CD1c-positive myeloid dendritic cell (primary cell): ENCODE measurements around the gene ZNF746.
A peak's percentile ranks its signal among the peaks of the same experiment; 100 is the strongest.
"Not testable (repeated sequence)": the region's sequence is repeated elsewhere in the genome, so short reads cannot be mapped to it uniquely, and the experiment has no call there.

ENCODE experiments used
- DNase-seq: peaks from one replicate; pipeline ENCODE4 v3.0.0-alpha.2; 2016; ENCODE audit errors: extremely low spot score

The ZNF746 gene

DNA sequence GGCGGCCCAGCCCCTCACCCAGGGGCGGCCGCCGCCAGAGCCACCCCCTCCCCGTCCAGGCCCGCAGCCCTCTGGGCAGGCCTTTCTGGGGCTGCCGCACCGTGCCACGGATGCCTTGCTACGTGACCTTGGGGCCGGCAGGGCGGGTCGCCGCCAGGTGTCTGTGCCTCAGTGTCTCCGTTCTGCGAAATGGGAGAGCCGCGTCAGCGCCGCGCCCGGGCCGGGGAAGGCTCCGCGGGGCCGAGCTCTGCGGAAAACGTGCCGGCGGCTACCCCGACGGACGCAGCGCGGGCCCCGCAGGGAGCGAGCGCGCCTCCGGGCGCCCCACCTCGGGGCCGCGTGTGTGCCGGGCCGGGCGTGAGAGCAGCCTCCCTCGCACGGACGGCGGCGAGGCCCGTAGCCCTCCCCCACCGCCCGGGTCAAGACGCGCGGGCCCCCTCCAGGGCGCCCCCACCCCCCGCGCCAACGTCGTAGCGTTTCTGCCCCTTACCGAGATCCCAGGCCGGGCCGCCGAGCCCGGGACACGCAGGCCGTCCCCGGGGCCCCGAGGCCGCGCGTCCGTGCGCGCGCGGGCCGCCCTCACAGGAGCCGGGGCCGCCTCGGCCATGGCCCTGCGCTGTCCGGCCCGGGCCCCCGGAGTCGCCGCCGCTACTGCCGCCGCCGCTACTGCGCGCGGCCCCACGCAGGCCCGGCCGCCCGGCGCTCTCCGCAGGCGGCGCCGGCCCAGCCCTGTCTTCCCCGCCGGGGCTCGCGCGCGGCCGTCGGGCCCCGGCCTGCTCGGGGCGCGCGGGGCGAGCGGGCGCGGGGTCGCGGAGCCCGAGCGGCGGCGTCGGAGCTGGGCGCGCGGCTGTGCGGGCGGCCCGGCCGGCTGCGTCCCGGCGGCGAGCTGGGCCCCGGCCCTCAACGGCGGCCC, 37.8 kb downstream of the ZNF746 start:
- DNase-seq, result peak; percentile 9

DNA sequence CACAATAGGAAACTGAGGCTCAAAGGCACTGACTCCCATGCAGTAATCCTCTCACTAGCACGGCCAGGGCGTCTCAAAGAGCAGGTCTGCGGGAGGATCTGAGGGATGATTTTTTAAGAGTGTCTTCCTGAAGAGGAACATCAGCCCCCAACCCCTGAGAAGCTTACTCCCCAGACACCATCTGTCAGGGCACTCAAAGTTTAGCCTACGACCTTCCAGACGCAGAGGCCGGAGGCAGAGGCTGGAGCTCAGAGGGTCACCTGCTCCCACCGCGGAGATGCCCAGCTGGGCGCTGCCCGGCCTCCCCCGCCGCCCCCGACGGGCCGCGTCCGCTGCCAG, 38.4 kb downstream of the ZNF746 start:
- DNase-seq, result no peak

DNA sequence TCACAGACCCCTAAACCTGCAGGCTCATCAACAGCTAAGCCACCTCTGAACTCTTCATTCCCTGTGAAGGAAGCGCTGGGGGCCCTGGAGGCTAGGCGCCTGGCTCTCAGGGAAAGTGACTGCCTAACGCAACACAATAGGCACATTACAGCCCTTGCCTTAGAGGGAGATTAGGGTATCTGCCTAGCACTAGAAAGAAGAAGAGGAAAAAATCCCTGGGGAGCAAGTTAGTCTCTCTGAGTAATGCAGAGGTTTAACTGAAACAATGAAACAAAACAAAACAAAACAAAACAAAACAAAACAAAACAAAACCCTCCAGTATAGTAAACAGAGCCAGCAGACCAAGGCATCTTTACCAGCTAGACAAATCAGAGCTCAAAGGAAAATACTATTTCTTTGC, 39.4 kb downstream of the ZNF746 start:
- DNase-seq, result no peak

DNA sequence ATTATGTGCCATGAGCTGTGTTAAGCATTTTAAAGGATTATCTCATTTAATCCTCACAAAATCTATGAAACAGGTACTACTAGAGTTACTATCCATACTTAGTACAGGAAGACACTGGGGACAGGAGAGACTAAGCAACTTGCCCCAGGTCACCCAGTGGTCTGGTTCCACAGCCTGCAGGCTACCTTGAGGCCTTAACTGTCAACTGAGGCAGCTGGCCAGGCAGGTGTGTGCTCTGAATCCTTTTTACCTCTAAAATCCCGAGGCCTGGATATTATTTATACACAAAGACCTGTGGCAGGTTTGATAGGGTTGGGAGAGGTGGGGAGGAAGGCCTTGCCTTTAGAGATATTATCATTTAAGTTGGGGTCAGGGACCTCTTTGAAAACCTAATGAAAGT, 39.8 kb downstream of the ZNF746 start:
- DNase-seq, result no peak

DNA sequence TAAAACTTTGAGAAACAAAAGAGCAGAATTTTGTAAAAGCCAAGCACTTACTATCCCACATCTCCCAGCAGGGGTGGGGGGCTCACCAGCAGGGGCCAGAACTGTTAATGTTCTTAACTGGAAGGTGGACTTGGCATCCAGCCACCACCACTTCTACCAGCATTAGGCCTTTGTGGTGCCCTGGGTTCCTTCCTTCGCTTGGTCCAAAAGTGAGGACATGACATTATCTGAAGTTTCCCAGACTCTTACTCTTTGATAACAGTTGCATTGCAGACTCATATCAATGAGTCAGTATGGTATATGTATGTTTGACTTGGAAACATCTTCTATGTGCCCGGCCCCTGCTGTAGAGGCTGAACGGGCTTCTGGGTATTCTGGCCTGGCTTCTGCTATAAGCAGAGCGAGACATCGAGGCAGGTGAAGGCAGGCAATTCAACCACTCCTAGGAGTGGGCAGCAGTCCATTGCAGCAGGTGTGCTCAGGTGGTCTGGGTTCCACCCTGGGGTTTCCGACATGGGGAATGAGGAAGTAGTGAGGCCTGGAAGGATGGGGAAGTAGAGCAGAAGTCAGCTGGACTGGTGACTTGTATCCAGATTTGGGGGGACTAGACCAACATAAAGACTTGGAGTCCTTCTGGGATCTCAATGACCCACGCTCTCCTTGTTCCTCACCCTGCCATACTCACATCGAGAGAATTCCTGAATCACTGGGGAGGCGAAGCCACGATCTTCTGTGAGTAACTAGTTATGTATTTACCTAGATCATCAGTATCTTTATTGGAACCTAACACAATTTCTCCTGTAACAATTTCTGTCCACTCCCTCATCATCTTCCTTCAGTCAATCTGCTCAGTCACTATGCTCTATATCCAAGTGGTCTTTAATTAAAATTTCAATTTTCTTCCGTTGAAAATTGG, 40.8 kb downstream of the ZNF746 start:
- DNase-seq, result no peak

DNA sequence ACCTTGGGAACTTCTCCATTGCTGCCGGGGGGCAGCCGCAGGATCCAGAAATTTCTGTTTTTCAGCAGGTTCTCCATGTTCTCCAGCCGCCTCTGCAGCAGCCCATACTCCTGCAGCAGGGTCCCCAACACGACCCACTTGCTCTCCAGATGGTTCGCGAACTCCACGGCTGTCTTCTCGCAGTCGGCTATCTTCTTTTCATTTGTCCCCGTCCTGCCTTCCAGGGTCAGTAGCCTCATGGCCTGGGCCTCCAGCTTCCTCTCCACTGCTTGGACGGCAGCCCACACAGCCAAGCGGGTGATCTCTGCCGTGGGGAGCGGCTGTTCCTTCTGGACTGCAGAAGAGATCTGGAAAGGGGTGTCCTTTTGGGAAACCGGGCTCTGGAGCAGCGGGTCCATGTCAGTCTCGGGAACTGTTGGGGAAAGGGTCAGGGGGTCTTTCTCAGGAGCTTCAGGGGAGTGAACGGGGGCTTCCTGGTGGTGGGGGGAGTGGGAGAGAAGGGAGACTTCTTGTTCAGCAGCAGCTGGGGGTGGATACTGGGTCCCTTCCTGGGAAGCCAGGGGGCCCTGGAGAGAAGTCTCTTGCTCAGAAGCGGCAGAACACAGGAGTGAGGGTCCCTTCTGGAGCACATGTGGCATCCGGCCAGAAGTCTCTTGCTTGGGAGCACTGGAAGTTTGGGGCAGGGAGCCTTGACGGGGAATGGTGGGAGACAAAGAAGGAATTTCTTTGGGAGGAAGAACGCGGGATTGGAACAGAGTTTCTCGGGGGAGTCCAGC, 42.2 kb downstream of the ZNF746 start:
- no peak for DNase-seq

DNA sequence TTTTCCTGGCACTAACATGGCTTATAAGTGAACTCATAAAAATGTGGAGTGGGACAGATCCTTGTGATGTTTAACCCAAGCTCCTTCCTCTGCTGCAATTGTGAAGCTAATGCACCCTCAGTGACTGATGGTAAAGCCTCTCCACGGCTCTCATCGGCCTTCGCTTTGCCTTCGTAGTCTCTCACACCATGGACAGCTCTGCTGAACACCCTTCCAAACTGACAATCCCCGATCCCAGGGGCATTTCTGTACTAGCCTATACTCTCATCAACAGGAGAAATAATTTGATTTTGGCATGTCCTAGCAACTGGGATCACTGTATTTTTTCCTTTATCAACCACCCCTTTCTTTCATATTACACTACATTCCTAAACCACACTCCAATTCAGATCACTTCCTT, 42.9 kb downstream of the ZNF746 start:
- DNase-seq, result no peak

DNA sequence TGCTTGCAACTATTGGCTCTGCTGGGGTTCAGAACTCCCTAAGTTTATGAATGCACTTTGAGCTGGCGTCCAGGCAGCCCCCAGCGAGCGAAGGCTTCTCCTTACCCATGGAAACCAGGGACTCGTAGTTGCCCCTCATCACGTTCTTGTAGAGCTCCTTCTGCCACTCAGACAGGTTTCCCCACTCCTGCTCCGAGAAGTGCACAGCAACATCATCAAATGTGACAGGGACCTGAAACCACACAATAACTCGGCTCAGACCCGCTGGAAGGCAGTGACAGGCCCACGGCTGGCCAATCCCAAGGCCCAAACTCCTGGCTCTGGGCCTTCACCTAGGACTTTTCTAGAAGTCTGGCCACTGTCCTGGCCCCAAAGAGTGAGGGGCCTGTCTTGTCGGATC, 43.6 kb downstream of the ZNF746 start:
- no peak for DNase-seq

DNA sequence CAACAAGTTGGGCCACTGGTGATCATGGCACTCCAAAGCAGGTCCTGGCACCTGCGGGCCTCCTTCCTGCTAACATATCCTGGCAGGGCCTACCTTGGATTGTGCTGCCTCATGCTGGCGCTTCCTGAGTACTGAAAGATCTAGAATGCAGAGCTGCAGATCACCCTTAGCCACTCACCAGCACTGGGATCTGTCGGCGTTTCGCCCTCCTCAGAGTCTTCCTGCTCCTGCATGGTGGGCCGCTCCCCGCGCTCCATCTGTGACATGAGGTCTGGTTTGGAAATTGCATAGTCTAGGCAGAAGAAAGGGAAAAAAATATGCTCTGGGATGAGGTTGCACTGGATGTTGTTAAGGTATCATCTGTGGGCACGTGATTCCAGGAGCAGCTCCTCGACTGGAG, 46.8 kb downstream of the ZNF746 start:
- no peak for DNase-seq

DNA sequence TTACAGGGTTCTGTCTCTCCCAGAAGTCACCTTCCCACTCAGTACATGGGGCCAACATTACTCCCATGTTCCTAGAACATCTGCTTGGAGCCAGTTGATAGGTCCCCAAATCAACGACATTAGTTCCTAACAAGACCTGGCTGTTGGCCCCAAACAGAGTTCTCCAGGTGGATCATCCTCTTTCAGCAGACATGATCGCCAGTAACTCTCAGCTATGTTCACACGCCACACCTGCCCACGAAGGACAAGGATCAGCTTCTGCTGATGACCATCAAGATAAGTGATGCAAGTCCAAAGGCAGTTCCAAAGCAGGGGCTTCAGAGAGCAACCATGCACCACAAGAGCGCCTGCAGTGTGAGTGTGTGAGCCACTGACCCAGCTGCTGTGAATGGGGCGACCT, 47.7 kb downstream of the ZNF746 start:
- no peak for DNase-seq

DNA sequence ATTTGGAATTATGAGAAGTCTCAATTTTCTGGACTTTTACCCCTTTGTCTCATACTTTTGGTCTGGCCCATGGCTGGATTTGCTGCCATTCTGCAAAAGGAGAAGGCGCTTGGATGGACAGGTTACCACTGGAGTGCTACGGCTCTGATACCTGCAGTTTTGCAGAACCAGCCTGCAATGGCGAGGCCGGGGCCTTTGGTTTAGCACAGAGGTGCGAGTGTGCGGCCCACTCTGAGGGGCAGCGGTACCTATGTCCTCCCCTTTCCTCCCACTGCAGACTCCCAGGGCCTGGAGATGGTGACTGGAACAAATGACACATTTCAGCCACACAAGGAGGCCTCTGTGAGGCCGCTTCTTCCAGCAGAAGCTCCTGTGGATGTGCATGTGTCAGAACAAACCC, 48.6 kb downstream of the ZNF746 start:
- DNase-seq, result no peak

DNA sequence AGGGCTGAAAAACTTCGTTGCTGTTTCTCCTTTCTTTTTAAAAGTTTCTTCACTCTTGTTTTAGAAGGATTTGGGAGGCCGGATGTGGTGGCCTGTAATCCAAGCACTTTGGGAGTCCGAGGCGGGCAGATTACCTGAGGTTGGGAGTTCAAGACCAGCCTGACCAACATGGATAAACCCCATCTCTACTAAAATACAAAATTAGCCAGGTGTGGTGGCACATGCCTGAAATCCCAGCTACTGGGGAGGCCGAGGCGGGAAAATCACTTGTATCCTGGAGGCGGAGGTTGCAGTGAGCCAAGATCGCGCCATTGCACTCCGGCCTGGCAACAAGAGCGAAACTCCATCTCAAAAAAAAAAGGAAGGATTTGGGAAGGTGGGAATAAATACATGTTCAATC, 51.6 kb downstream of the ZNF746 start:
- not testable (repeated sequence) for DNase-seq

DNA sequence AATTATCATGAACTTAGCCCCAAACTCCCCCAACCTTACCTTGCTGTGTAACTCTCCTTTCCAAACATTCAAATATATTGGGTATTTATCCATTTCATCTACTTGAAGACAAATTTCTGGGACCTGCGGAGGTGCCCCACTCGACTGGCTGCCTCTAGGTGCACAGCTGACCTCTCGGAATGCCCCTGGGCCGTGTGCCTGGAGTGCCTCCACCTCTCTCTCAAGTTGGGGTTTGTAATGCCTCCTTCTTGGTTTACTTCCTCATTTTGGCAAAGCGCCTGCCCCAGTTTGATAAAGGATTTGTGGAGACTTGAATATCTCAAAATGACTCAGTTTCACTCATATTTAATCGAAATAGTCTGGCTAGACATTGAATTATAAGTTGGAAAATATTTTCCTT, 53.3 kb downstream of the ZNF746 start:
- DNase-seq, result no peak

DNA sequence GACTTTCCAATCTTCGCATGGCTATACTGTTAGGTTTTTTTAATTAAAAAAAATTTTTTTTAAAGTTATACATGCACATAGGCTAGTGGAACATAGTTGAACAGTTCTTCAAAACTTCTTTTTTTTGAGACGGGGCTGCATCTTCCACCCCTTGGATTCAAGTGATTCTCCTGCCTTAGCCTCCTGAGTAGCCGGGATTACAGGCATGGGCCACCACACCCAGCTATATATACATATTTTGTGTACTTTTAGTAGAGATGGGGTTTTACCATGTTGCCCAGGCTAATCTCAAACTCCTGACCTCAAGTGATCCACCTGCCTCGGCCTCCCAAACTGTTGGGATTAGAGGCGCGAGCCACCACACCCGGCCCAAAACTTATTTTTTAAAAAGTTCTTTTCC, 54.1 kb downstream of the ZNF746 start:
- DNase-seq, result no peak

DNA sequence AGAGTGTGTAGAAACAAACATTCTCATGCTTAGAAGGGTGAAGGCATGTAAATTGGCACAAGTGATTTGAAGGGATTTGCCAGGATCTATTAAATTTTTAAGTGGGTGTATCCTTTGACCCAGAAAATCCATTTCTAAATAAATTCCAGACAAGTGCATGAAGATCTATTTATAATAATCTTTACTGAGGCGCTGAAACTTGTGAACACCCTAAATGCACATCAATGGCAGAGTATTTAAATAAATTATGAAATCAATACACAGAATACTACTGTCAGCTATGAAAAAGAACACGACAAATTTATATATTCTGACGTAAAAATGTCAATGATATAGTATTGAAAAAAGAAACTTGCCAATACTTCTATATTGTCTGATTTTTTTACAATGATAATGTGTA, 54.7 kb downstream of the ZNF746 start:
- no peak for DNase-seq

DNA sequence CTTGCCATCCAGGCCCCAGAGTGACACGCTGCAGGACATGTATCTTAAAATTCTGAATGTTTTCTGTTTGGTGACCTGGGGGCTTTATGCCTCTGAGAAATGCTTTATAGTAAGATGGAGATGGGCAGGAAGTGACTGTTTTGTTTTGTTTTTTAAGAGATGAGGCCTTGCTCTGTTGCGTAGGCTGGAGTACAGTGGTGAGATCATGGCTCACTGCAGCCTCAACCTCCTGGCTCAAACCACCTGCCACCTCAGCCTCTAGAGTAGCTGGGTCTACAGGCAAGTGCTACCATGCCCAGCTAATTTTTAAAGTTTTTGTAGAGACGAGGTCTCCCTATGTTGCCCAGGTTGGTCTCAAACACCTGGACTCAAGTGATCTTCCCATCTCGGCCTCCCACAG, 57.4 kb downstream of the ZNF746 start:
- DNase-seq, result no peak

DNA sequence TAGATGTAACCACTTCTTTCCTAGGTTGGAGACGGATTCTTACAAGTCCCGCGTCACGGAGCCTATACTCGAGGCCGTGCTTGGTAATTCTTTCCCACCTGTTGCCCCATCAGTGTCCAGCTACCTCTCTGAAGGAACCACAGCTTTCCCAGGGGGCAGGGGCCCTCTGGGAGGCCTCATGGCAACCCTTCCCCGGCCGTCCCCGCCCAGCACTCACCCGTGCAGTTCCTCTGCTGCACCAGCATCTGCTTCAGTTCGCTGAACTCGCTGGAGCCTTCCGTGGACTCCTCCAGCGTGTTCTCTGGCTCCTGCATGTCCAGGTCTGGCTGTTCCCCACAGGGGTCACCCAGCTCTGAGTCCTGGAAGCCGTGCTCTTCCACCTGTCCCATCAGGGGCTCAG, 61.3 kb downstream of the ZNF746 start:
- DNase-seq, result no peak

DNA sequence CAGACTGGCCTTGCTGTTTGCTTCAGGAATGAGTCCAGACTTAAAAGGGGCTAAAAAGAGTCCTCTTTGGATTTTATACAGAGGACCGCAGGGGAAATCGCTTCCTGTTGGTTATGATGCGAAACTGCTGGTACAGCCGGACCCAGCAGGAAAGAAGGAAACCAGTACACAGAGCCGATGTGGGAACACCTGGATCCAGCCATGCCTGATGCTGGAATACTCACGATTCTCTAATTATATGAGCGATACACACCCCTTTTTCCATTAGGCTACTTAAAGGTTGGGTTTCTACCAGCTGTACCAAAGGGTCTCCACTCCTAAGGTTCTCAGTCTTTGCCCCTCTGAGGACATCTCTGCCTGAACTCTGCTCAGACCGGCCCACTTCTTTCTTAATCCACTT, 64.5 kb downstream of the ZNF746 start:
- no peak for DNase-seq

DNA sequence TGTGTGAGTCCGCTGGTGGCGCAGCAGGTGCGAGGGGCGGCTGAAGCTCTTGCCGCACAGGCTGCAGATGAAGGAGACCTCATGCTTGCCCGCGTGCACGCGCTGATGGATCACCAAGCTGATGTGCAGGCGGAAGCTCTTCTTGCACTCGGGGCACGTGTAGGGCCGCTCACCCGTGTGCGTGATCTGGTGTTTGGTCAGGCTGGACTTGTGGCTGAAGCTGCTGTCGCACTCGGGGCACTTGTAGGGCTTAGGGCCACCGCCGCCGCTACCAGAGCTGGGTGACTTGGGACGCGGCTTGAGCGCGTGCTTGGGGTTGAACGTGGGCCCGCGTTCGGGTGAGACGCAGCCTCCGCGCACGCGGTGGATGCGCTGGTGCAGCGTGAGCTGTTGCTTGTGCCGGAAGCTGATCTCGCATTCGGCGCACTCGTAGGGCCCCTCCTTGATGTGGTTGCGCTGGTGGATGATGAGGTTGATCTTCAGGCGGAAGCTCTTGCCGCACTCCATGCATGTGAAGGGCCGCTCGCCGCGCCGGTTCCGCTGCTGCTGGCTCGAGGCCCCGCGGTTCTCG, 65.4 kb downstream of the ZNF746 start:
- no peak for DNase-seq

DNA sequence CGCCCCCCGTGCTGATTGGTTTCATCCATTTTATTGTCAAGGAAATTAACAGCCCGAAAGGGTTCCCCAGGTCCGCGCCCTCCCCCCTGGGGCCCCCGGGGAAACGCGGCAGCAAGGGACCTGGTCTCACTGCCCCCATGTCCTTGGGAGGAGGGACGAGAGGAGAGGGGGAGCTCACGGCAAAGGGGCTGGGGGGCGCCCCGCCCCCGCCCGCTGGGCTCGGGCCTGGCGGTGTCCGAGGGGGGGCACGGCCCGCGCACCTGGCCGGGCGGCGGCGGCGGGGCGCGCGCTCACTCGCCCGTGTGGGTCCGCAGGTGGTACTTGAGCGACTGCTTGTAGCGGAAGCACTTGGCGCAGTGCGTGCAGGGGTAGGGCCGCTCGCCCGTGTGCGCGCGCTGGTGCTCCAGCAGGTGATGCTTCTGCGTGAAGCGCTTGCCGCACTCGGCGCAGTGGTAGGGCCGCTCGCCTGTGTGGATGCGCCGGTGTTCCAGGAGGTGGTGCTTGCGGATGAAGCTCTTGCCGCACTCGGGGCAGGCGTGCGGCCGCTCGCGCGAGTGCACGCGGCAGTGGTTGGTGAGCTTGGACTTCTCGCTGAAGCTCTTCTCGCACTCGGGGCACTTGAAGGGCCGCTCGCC, 66.0 kb downstream of the ZNF746 start:
- no peak for DNase-seq

DNA sequence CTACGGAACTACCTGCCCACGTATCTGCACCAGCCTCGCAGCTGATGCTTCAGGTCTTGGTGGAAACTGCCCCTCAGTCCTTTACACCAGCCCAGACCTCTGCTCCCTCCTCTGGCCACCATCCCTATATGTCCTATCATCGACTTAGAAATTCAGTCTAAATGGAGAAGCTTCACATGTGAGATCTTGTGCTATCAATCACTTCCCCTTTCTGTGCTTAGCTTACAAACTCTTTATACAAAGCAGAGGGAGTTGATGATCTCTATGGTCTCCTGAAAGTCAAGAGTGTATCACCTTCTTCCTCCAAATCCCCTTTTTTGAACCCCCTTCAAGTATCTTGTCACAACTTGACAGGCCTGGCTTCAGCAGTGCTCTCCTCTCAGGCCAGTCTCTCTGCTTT, 67.4 kb downstream of the ZNF746 start:
- no peak for DNase-seq
